Astrocyte (in vitro differentiated cells and primary cell): ENCODE measurements around the gene PPM1F.

ENCODE experiments used
- CTCF ChIP-seq: IDR thresholded peaks from 2 replicates; pipeline ENCODE4 v1.5.1; 2011; ENCODE audit warnings: low read depth, mild to moderate bottlenecking, inconsistent platforms, low read length, moderate library complexity; ENCODE audit not compliant: insufficient read depth
- EZH2 ChIP-seq: IDR thresholded peaks from 2 replicates; pipeline ENCODE4 v1.6.1; 2012; ENCODE audit warnings: mild to moderate bottlenecking, low read length, inconsistent platforms; ENCODE audit not compliant: insufficient read depth

- TF ChIP-seq CTCF (no peak), EZH2 (no peak)
Observed at GRCh38 chr22:21932347-21932746, 20.3 kb downstream of the PPM1F start.
